RWPE1 (cell line): Measurements from ENCODE around the gene ACER3.
A peak's percentile ranks its signal among the peaks of the same experiment; 100 is the strongest.

Experiments
- CTCF ChIA-PET: fragments of 350-600 bp; sonication (Branson Sonifier 250); formaldehyde crosslinking; extraction: SDS; loops from one replicate; lab custom pipeline; 2021; lab: Yijun Ruan, JAX
- POLR2A ChIA-PET: fragments of 400-600 bp; formaldehyde crosslinking; extraction: SDS; loops from one replicate; lab custom pipeline; 2020; ENCODE audit warnings: antibody characterized with exemption; ENCODE audit not compliant: low non-redundant PET; lab: Yijun Ruan, JAX
- DNase-seq: peaks from one replicate; pipeline ENCODE4 v3.0.0; 2012; ENCODE audit warnings: low spot score
- H3K27ac ChIP-seq: fragments of 450-650 bp; 2 replicates; pipeline ENCODE4 v1.5.1; 2017
- CTCF ChIP-seq: fragments of 450-650 bp; conservative IDR thresholded peaks from 2 replicates; pipeline ENCODE4 v1.5.1; 2017; ENCODE audit warnings: low read depth, mild to moderate bottlenecking

ACER3 gene

GRCh38 chr11:76975513-76975912 lies 114.8 kb downstream of the ACER3 start:
- H3K27ac ChIP-seq = no peak overlapping the region
- TF ChIP-seq CTCF = no peak
- ChIA-PET POLR2A (no interaction called here), CTCF (interaction anchor here (0.6 kb wide), 1 partner anchor 38 kb away, joined by 3 read pairs; no protein-coding TSS in a partner anchor)
- no peak for DNase-seq

GRCh38 chr11:76977791-76978190 lies 117.1 kb downstream of the ACER3 start:
- ChIA-PET CTCF (no interaction called here), POLR2A (no interaction called here)
- TF ChIP-seq CTCF = no peak
- no peak for DNase-seq
- H3K27ac ChIP-seq = no peak overlapping the region

GRCh38 chr11:76978239-76978638 lies 117.5 kb downstream of the ACER3 start:
- no peak for TF ChIP-seq CTCF
- no peak for DNase-seq
- POLR2A ChIA-PET = no interaction called here
- H3K27ac ChIP-seq = no peak overlapping the region
- CTCF ChIA-PET = interaction anchor here (0.7 kb wide), 1 partner anchor 358 kb away, joined by 4 read pairs; no protein-coding TSS in a partner anchor

- POLR2A ChIA-PET = no interaction called here
- DNase-seq = no peak
- CTCF ChIA-PET = interaction anchor here (0.7 kb wide), 1 partner anchor 357 kb away, joined by 4 read pairs; no protein-coding TSS in a partner anchor
- no peak overlapping the region for H3K27ac ChIP-seq
- TF ChIP-seq CTCF = no peak
Measured at GRCh38 chr11:76978818-76979217, 118.1 kb downstream of the ACER3 start.

GRCh38 chr11:76980196-76980595 lies 119.5 kb downstream of the ACER3 start:
- no peak for DNase-seq
- TF ChIP-seq CTCF = no peak
- no peak overlapping the region for H3K27ac ChIP-seq
- ChIA-PET POLR2A (no interaction called here), CTCF (interaction anchor here (0.6 kb wide), 1 partner anchor 294 kb away, joined by 4 read pairs; no protein-coding TSS in a partner anchor)

- H3K27ac ChIP-seq = no peak overlapping the region
- ChIA-PET POLR2A (no interaction called here), CTCF (no interaction called here)
- DNase-seq = peak; percentile 18
- TF ChIP-seq CTCF = no peak
Measured at GRCh38 chr11:76984743-76985142, 124.0 kb downstream of the ACER3 start.
